ENCODE results near the gene KIF2A. TPM values are rescaled to one million over a fixed set of nuclear protein-coding genes. Genes with fewer than 3 reads are reported as not detected.

Gene KIF2A
- total and polyA plus RNA-seq, 2 of the 13 experiments (the other 11 are each of a cell fraction or from before 2014, with no cell fraction given), result 8.5 to 19.2 TPM

DNA sequence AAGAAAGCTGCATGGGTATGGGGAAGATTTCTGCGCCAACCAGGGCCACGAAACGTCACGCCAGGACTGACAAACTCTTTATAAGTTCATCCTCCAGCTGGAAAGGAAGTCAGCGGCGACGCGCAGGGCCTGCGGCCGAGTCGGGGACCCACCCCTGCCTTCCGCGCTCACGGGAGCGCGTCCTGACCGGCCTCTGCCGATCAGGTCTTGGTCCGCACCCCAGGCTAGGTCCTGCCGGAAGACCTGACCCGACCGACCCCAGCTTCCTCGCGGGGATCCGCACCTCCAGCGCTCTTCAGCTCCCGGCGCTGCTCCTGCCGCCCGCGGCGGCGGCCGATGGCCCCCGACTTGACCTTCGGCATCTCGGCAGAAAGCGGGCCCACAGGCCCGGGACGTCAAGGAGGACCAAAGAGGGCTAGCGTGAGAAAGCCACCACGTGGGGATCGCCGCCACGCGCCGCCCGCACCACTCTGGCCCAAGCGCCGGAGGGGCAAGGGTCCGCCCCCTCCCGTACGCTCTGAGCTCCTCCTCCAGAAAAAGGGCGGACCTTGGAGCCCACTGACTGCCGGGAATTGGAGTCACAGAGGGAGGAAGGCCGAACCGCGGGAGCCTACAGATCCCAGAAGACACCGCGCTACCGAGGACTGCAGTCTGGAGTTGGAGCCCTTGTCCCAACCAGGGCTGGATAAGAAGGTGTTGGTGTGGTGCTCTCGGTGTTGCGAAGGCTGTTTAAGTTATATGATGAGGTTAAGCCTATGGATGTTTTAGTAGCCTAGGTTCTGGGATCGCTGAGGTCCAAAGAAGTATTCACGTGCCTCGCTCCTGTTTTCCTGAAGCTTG lies 97.6 kb downstream of the KIF2A start, which contains the start of gene DIMT1 (continued):
- 0 out of 2 replicates have a peak, but pooled peaks have one; percentile 38 for TF ChIP-seq THAP8 (CRISPR knock-in tag; IDR thresholded peaks at IDR 0.05; ENCODE audit: borderline replicate concordance)
- TF ChIP-seq MEF2D (CRISPR knock-in tag; IDR thresholded peaks at IDR 0.05), result peak; percentile 64; the same call in 1 of the 2 replicates
- TF ChIP-seq IKZF5 (CRISPR knock-in tag; IDR thresholded peaks at IDR 0.05), result peak; percentile 82
- peak; percentile 61; the same call in 1 of the 2 replicates for TF ChIP-seq ZSCAN12 (CRISPR knock-in tag; IDR thresholded peaks at IDR 0.05)
- TF ChIP-seq REL (CRISPR knock-in tag; conservative IDR thresholded peaks at IDR 0.05), result peak; percentile 94; the same call in 1 of the 2 replicates
- TF ChIP-seq ZNF605 (CRISPR knock-in tag; IDR thresholded peaks at IDR 0.05), result peak; percentile 94
- TF ChIP-seq GTF2F1 (IDR thresholded peaks at IDR 0.05; ENCODE audit: low read length), result no peak
- TF ChIP-seq ZNF781 (CRISPR knock-in tag; IDR thresholded peaks at IDR 0.05; ENCODE audit: borderline replicate concordance, not compliant biosample characterization), result no peak
- peak; percentile 63; the same call in 1 of the 2 replicates for TF ChIP-seq PITX1 (CRISPR knock-in tag; IDR thresholded peaks at IDR 0.05)
- TF ChIP-seq ZNF883 (CRISPR knock-in tag; IDR thresholded peaks at IDR 0.05; ENCODE audit: not compliant biosample characterization), result peak; percentile 80
- no peak for TF ChIP-seq SRSF1 (optimal IDR thresholded peaks at IDR 0.05; ENCODE audit: low read depth, low read length)
- peak; percentile 92 for TF ChIP-seq TAF1 (CRISPR knock-in tag; IDR thresholded peaks at IDR 0.05)
- TF ChIP-seq ZNF484 (CRISPR knock-in tag; IDR thresholded peaks at IDR 0.05; ENCODE audit: borderline replicate concordance, low read depth), result 0 out of 2 replicates have a peak, but pooled peaks have one; percentile 47
- no peak; the same call in none of the 2 replicates for TF ChIP-seq ZNF639 (CRISPR knock-in tag; conservative IDR thresholded peaks at IDR 0.05)
- TF ChIP-seq CBX2 (IDR thresholded peaks at IDR 0.05; ENCODE audit: low read depth, low read length), result no peak
- no peak for TF ChIP-seq CBX2 (CRISPR knock-in tag; IDR thresholded peaks at IDR 0.05; ENCODE audit: low read depth)
- TF ChIP-seq SAFB2 (CRISPR knock-in tag; IDR thresholded peaks at IDR 0.05; ENCODE audit: borderline replicate concordance, low read depth), result peak; percentile 80; the same call in 1 of the 2 replicates
- peak; percentile 41; the same call in 1 of the 2 replicates for TF ChIP-seq SNAPC2 (CRISPR knock-in tag; IDR thresholded peaks at IDR 0.05)
- TF ChIP-seq TBP (CRISPR knock-in tag; IDR thresholded peaks at IDR 0.05), result no peak
- TF ChIP-seq NR2F1 (CRISPR knock-in tag; IDR thresholded peaks at IDR 0.05), result peak; percentile 38 to 50; a peak in 2 of 4 replicates
- TF ChIP-seq ZNF841 (CRISPR knock-in tag; IDR thresholded peaks at IDR 0.05; ENCODE audit: borderline replicate concordance), result no peak; the same call in 1 of the 2 replicates
- no peak for TF ChIP-seq PHB2 (IDR thresholded peaks at IDR 0.05; ENCODE audit: partially characterized antibody)
- peak; percentile 75; the same call in 1 of the 2 replicates for TF ChIP-seq GATAD2A (CRISPR knock-in tag; IDR thresholded peaks at IDR 0.05)
- TF ChIP-seq ATF5 (CRISPR knock-in tag; IDR thresholded peaks at IDR 0.05; ENCODE audit: low read depth), result no peak
- no peak for TF ChIP-seq NFE2L2 (IDR thresholded peaks at IDR 0.05; ENCODE audit: low read length)
